Muscle layer of colon (tissue), 2 donors: Measurements from ENCODE around the gene MCF2L.

ENCODE experiments used
- H3K27ac ChIP-seq: one replicate; pipeline ENCODE4 v1.7.0; 2013; ENCODE audit warnings: low read depth, mild to moderate bottlenecking, low read length, moderate library complexity
- H3K27me3 ChIP-seq, 2 donors: one replicate each; pipeline ENCODE4 v1.7.0; 2013; ENCODE audit warnings: low read length in 2 of 2, mild to moderate bottlenecking in 2 of 2; ENCODE audit not compliant: insufficient read depth in 2 of 2, control insufficient read depth in 1 of 2
- H3K36me3 ChIP-seq: one replicate; pipeline ENCODE4 v1.7.0; 2013; ENCODE audit warnings: mild to moderate bottlenecking, low read length; ENCODE audit not compliant: insufficient read depth
- H3K4me1 ChIP-seq: one replicate; pipeline ENCODE4 v1.7.0; 2013; ENCODE audit warnings: mild to moderate bottlenecking, low read length; ENCODE audit not compliant: insufficient read depth
- H3K4me3 ChIP-seq, 2 donors: one replicate each; pipeline ENCODE4 v1.7.0; 2013; ENCODE audit warnings: low read length in 2 of 2, low read depth in 1 of 2, mild to moderate bottlenecking in 1 of 2, moderate library complexity in 1 of 2
- H3K9ac ChIP-seq: one replicate; pipeline ENCODE4 v1.7.0; 2013; ENCODE audit warnings: low read length
- H3K9me3 ChIP-seq: one replicate; pipeline ENCODE4 v1.7.0; 2013; ENCODE audit warnings: mild to moderate bottlenecking, low read length
- donor health status: abdominal sarcoma.
- donor health status: Adenocarcinoma of cecum.

Gene MCF2L

GRCh38 chr13:112959701-112960542 is 9.1 kb upstream of the MCF2L start:
- Histone ChIP-seq H3K36me3 (no peaks in the 10 kb centered on the region), H3K4me1 (no peaks in the 10 kb centered on the region), H3K27me3 (peaks cover 0 to 7% of the 10 kb centered on the region in 2 donors), H3K4me3 (no peak overlapping the region), H3K9ac (no peak overlapping the region), H3K27ac (no peak overlapping the region), H3K9me3 (no peaks in the 10 kb centered on the region)

- H3K9ac ChIP-seq: no peak overlapping the region
Measured at GRCh38 chr13:112960706-112961105, 8.3 kb upstream of the MCF2L start.

GRCh38 chr13:112961457-112962369 is 7.3 kb upstream of the MCF2L start:
- H3K9me3 ChIP-seq: no peaks in the 10 kb centered on the region
- H3K4me3 ChIP-seq: no peak overlapping the region
- peaks cover 4 to 24% of the 10 kb centered on the region in 2 donors for H3K27me3 ChIP-seq
- H3K36me3 ChIP-seq: no peaks in the 10 kb centered on the region
- no peak overlapping the region for H3K27ac ChIP-seq
- no peak overlapping the region for H3K9ac ChIP-seq
- H3K4me1 ChIP-seq: no peaks in the 10 kb centered on the region

More at GRCh38 chr13:112960706-112961105, 8.3 kb upstream of the MCF2L start:
- Histone ChIP-seq H3K36me3 (no peaks in the 10 kb centered on the region), H3K27me3 (peaks cover 0 to 14% of the 10 kb centered on the region in 2 donors), H3K27ac (no peak overlapping the region), H3K4me1 (no peaks in the 10 kb centered on the region), H3K9me3 (no peaks in the 10 kb centered on the region), H3K4me3 (no peak overlapping the region)

GRCh38 chr13:112962396-112962795 is 6.6 kb upstream of the MCF2L start:
- Histone ChIP-seq H3K27me3 (peaks cover 4 to 26% of the 10 kb centered on the region in 2 donors), H3K36me3 (no peaks in the 10 kb centered on the region), H3K9me3 (no peaks in the 10 kb centered on the region), H3K4me1 (no peaks in the 10 kb centered on the region), H3K4me3 (no peak overlapping the region), H3K9ac (no peak overlapping the region), H3K27ac (no peak overlapping the region)

- Histone ChIP-seq H3K27me3 (peaks cover 4 to 30% of the 10 kb centered on the region in 2 donors), H3K9ac (no peak overlapping the region), H3K4me3 (no peak overlapping the region), H3K36me3 (no peaks in the 10 kb centered on the region), H3K4me1 (no peaks in the 10 kb centered on the region), H3K9me3 (no peaks in the 10 kb centered on the region), H3K27ac (no peak overlapping the region)
Measured at GRCh38 chr13:112962911-112963625, 5.9 kb upstream of the MCF2L start.

GRCh38 chr13:112963641-112964040 is 5.4 kb upstream of the MCF2L start:
- H3K27me3 ChIP-seq: peaks cover 4 to 36% of the 10 kb centered on the region in 2 donors

GRCh38 chr13:112964971-112965492 is 4.0 kb upstream of the MCF2L start:
- no peak overlapping the region for H3K4me3 ChIP-seq
- no peak overlapping the region for H3K9ac ChIP-seq

More at GRCh38 chr13:112963641-112964040, 5.4 kb upstream of the MCF2L start:
- H3K36me3 ChIP-seq: no peaks in the 10 kb centered on the region
- no peak overlapping the region for H3K27ac ChIP-seq
- no peak overlapping the region for H3K4me3 ChIP-seq
- no peaks in the 10 kb centered on the region for H3K4me1 ChIP-seq
- no peaks in the 10 kb centered on the region for H3K9me3 ChIP-seq
- H3K9ac ChIP-seq: no peak overlapping the region

GRCh38 chr13:112965573-112966115 is 3.4 kb upstream of the MCF2L start:
- Histone ChIP-seq H3K27ac (no peak overlapping the region), H3K27me3 (peaks cover 18 to 53% of the 10 kb centered on the region in 2 donors), H3K4me1 (no peaks in the 10 kb centered on the region), H3K36me3 (no peaks in the 10 kb centered on the region), H3K9ac (no peak overlapping the region), H3K4me3 (no peak overlapping the region), H3K9me3 (no peaks in the 10 kb centered on the region)

More at GRCh38 chr13:112964971-112965492, 4.0 kb upstream of the MCF2L start:
- H3K9me3 ChIP-seq: no peaks in the 10 kb centered on the region
- no peak overlapping the region for H3K27ac ChIP-seq
- no peaks in the 10 kb centered on the region for H3K4me1 ChIP-seq
- H3K27me3 ChIP-seq: peaks cover 13 to 47% of the 10 kb centered on the region in 2 donors
- no peaks in the 10 kb centered on the region for H3K36me3 ChIP-seq

GRCh38 chr13:112966776-112967175 is 2.2 kb upstream of the MCF2L start:
- H3K4me1 ChIP-seq: no peaks in the 10 kb centered on the region
- peaks cover 30 to 56% of the 10 kb centered on the region in 2 donors for H3K27me3 ChIP-seq

GRCh38 chr13:112967686-112968379 is 1.2 kb upstream of the MCF2L start:
- peaks cover 32 to 56% of the 10 kb centered on the region in 2 donors for H3K27me3 ChIP-seq
- no peak overlapping the region for H3K4me3 ChIP-seq
- H3K36me3 ChIP-seq: no peaks in the 10 kb centered on the region
- H3K4me1 ChIP-seq: no peaks in the 10 kb centered on the region
- no peak overlapping the region for H3K9ac ChIP-seq
- no peaks in the 10 kb centered on the region for H3K9me3 ChIP-seq
- no peak overlapping the region for H3K27ac ChIP-seq

More at GRCh38 chr13:112966776-112967175, 2.2 kb upstream of the MCF2L start:
- Histone ChIP-seq H3K9ac (no peak overlapping the region), H3K27ac (no peak overlapping the region), H3K9me3 (no peaks in the 10 kb centered on the region), H3K4me3 (no peak overlapping the region), H3K36me3 (no peaks in the 10 kb centered on the region)
